GM21423 (cell line): ENCODE results near the gene MOSPD2.

Experiments
- ATAC-seq: cut with Tn5 transposase; IDR thresholded peaks from one replicate; pipeline ENCODE4 v1.9.1; 2021; ENCODE audit warnings: mild to moderate bottlenecking, moderate library complexity; ENCODE audit not compliant: unreplicated experiment

The MOSPD2 gene

DNA sequence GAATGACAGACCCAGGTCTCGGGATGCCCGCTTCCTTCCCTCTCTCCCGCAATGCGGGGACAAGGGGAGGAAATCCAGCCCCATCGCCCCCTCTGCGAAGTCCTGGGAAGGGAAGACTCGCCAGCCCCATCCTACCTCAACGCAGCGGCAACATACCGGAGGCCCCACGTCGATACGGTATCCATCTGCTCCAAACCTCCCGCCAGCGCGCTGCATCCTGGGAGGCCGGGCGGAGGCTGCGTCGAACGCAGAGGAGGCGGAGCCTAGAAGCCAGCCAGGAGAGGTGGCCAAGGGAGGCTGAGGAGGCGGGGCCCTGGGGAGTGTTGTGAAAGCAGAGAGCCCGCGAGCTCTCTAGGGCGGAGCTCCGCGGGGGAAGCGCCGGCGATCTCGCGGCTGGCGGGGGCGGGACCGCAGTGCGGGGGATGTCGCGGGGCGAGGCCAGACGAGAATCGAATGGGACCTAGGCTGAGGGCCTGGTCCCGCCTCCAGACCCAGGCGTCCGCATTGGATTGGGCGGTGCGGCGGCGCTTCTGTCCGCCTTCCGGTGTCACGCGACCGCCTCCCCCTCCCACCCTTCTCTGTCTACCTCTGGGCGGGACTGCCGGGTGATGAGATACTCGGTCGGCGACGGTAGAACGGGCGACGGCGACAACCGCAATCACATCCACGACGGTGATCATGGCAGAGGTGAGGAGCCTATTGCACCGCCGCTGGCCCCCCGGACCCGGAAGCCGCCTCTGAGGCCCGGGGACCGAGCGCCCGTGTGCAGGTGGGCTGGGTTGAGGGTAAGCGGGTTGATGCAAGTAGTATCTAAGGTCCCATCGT lies at the start of gene MOSPD2, which contains the start of gene FANCB:
TSS of gene MOSPD2 (plus strand) at position 571 of the 825 bp plus-strand sequence. CDS start at position 679, 108 bp downstream.
TSS of gene FANCB (minus strand) at position 219 of the 825 bp plus-strand sequence. CDS start 7,559 bp downstream, outside the sequence.
- ATAC-seq: peak; percentile 95

DNA sequence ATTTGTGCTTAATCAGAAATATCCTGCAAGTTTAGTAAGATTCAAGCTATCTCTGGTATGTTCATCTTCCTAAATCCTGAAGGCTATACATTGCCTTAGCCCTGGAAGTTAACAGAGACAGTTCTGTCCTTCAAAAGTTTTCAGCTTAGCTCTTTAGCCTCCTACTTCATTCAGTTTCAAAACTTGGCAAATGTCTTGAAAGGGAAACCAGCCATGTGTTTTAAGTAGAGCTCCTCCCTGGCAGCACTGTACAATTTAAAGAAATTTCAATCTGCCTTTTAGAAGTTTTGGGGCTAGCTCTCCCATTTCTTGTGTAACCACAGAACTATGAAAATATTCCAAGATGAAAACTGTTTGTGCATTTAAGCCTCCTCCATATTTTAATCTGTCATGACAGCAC lies 47.4 kb upstream of the MOSPD2 start:
- ATAC-seq: no peak

DNA sequence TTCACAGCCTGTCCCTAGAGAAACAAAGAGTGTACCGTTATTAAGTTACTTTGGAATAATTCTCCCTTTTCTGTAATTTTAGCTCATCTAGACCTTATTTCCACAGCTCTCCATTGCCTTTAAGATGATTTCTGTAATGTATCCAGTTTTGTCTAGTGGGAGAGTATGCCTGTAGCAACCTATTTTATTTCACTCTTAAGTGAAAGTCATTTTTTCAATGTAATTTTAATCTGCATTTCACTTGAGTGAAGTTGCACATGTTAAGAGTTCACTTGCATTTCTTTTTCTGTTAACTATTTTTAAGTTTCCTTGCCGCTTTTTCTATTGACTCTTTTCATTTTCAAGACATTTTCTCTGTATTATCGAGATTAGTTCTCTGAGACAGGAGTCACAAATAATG lies 46.9 kb upstream of the MOSPD2 start:
- no peak for ATAC-seq

DNA sequence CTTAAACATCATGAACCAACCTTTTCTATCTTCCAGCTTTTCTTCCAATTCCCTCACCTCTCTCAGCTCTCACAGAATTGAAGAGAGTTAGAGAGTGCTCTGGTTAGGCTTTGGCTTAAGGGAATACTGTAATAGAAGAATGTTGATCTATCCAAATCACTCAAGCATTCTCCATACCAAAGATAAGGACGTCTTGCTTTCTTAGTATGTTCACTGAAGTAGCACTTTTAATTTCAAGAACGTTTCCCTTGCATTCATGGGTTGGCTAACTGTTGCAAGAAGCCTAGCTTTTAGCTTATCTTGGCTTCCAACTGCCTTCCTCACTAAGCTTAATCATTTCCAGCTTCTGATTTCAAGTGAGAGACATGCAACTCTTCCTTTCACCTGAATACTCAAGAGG lies 43.6 kb upstream of the MOSPD2 start:
- ATAC-seq: no peak

DNA sequence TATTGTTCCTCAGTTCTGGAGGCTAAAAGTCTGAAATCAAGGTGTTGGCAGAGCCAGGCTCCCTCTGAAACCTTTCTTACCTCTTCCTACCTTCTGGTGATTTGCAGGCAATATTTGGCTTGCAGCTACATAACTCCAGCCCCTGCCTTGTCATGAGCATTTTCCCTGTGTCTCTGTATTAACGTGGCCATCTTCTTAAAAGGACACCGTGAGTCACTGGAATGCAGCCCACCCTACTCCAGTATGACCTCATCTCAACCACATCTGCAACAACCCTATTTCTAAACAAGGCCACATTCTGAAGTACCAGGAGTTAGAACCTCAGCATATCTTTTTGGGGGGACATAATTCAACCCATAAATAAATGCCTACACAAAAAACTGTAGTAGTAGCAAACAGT lies 41.1 kb upstream of the MOSPD2 start:
- no peak for ATAC-seq

DNA sequence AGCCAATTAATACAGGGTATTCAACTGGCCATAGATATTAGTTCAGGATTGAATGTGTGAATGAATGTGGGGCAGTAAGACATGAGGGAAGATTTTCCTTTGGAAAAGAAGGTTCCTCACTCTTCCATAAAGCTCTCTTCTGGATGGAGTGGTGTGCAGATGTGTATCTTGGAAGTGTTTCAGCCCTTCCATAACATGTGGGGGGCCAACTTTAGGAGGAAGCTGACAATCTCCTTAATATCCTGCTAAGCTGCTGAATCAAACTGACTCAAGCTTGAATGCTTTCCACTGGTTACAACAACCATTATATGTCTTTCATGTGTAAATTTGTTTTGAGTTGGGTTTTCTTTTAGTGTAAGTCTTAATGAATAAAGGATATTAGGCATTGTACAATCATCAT lies 40.6 kb upstream of the MOSPD2 start:
- ATAC-seq: no peak

DNA sequence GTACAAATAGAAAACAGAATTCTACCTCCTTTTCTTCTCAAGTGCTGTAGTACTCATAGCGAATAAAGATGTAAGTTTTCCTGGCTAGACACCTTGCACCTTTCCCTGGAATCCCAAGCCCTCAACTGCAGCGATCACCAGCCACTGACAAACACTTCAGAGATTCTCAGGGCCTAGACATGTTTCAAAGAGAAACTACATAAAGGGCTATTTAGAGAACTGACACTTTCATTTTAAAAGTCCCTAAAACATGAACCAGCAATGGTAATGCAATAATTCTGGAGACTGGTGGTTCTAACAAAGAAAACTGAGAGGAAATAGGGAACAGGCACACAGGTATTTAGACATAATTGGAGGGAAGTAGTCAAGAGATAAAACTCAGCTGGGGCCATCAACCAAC lies 36.1 kb upstream of the MOSPD2 start:
- no peak for ATAC-seq

DNA sequence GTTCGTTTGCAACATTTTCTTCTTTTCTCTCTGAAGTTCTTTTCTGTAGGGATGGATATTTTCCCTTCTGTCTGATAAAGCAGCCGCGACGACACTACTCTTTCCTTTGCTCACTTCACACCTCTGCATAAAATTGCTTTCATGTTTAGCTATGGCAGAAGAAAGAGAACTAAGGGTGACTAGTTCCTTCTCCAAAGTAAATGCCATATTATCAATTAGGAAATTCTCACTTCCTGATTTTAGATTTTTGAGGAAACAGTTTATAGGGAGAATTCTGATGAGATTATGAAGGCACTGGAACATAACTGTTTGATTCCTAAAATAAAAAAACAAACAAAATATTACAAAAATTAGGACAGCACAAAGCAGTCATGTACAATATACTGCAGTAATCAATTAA lies 29.6 kb upstream of the MOSPD2 start:
- no peak for ATAC-seq

DNA sequence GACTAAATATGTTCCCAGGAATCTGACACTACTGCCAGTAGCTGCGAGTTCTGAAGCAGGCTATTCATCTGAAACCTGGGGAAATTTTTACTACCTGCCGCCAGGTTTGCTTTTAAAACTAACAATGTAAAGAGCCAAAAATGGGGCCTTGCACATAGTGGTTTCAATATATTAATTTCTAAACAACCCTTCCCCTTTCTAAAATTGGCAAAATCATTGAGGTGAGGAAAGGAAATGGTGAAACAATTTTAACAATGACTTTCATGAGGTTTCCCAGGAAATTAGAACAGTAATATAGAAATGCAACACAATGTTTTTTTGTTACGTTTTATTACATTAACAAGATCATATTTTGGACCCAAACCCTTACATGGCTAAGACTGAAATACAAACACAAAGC lies 21.7 kb upstream of the MOSPD2 start:
- no peak for ATAC-seq

DNA sequence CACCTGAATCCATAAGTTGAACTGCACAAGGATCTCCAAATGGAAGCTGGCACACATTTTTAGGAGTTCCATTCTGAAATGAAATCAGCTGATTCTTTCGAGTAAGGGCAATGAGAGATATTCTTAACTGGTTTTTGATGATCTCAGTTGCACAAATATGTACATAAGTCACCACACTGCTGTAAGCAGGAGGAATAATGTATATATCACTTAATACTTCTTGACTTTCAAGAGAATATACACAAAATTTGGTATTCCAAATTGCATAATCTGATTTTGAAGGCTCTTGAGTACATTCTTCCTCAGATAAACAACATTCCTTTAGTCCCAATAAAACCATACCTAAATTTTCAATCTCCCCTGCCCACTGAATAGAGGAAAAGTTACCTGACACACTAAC lies 8.6 kb upstream of the MOSPD2 start:
- no peak for ATAC-seq

DNA sequence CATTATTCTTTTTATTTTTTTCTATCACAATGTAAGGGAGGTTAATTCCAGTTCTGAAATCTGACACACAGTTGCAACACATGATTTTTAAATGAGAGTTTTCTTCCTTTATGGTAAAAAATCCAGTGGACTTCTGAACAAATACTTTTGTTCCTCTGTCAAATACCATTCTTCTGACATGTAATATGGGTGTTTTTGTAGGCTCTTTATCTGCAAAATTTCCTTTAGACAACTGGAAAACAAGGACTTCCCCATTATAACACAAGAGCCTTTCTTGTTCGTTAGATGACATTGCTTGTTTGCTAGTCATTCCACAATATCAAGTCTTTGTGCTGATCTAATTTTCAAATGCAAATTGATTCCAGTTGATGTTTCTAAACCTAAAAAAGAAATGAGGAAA lies 8.0 kb upstream of the MOSPD2 start:
- ATAC-seq: no peak

DNA sequence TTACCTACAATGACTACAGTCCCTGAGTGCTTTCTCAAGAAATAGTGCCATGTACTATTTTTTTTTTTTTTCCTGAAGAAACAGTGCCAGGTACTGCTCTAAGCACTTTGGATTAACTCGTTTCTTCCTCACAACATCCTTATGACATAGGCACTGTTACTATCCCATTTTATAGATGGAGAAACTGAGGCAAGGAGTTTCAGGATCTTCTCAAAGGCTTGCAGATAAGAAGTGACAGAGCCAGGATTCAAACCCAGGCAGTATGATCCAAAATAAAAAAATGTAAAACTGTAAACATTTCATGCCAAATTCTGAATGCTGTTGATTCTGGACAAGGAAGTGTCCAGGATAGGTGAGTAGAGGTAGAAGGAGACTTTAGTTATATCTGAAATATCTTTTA lies 1.5 kb upstream of the MOSPD2 start:
- no peak for ATAC-seq

DNA sequence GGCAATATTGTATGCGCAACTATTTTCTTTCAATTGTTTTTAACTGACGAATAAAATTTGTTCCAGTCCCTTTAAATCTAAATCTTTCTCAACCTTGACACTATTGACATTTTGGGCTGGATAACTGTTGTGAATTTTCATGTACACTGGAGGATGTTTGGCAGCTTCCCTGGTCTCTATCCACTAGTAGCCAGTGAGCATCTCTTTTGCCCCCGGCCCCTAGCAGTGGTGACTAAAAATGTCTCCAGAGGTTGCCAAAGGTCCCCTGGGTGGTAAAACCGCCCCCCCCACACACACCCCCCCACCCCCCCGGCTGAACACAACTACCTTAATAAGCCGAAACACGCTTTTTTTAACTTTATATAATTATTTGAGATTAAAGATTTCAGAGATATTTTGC lies 866 bp upstream of the MOSPD2 start:
- no peak for ATAC-seq

DNA sequence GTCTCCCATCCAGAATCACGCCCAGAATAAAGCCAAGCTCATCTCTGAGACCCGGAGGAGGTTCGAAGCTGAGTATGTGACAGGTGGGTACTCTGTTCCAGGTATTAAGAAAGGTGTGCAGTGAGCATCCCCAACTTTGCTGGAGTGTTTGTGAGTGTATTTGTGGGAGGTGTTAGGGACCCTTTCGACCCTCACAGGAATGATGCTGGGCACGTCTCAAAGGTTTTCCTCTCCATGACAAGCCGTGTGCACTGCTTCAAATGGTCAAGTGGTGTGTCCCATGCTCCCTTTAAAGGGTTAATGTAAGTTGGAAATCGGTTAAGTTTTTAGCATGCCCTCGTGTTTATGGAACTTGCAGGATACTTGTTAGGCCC lies 442 bp downstream of the MOSPD2 start:
- ATAC-seq: no peak

DNA sequence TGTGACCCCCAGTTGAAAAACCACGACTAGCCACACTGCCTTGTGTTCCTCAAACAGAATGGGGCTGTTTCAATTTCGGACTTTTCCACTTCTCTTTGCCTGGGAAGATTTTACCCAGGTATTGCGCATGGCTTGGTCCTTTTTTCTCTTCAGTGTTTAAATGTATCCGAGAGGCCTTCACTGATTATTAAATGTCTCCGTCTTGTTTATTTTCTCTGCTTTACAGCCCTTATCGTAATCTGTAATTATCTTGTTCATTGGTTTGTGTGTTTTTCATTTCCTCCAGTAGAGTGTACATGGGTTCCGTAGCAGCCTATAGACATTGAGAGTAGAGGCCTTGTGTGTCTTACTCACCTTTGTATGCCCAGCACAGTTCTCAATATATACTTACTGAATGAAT lies 2.4 kb downstream of the MOSPD2 start:
- no peak for ATAC-seq

DNA sequence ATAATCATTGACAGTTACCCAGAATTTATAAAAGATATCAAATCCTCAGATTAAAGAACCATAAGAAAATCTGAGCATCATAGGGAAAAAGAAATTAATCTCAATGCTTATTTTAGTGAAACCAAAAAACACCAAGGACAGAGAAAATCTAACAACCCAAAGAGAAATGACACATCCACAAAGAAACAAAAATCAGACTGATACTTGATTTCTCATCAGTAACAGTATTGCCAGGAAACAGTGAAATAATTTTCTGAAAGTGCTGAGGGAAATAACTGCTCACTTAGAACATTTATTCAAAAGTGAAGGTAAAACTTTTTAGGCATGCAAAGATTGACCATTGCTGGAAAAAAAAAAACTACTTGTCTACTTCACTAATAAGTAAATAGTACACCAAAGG lies 10.6 kb downstream of the MOSPD2 start:
- ATAC-seq: no peak

DNA sequence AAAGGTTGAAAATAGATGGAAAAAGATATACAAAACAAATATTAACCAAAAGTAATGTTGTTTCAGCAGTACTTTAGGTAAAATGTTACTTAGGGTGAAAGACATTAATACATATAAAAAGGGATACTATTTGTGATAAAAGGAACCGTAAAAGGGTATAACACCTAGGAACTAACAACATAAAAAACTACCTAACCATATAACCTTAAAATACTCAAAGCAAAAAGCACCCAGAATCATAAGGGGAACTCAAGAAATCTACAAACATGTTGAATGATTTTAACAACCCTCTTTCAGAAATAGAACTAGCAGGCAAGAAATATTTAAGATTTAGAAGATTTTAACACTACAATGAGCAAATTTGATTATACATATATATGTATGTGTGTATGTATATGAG lies 11.5 kb downstream of the MOSPD2 start:
- ATAC-seq: no peak

DNA sequence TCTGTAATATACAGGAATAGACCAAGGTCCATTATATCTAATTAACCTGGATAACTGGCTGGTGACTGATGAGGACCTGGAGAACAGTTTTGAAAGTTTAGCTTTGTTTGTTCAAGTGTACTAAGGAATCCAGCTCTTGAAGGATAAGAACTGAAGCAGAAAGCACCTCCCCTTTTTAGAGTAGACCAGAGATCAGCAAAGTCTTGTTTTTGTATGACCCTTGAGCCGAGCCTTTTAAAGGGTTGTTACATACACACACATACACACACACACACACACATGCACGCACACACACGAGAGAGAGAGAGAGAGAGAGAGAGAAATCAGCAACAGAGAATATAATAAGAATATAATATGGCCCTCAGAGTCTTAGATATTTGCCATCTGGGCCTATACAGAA lies 13.0 kb downstream of the MOSPD2 start:
- ATAC-seq: no peak

DNA sequence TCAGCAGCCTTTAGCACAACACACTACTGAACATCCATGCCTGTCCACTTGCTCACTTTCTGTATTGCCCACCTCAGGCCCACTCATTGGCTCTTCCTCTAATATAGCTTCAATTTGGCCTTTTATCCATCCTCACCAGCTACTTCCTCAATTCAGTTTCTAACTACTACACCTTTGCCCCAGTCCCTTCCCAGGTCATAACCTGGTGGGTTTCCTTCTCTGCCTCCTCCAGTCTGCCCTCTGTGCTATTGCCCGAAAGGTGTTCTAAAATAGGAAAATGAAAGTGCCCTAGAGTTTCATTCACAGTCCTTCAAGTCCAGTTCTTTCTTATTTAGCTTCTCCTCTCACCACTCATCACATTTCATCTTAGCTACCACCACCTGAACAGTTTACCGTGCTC lies 23.1 kb downstream of the MOSPD2 start:
- ATAC-seq: peak; percentile 53

DNA sequence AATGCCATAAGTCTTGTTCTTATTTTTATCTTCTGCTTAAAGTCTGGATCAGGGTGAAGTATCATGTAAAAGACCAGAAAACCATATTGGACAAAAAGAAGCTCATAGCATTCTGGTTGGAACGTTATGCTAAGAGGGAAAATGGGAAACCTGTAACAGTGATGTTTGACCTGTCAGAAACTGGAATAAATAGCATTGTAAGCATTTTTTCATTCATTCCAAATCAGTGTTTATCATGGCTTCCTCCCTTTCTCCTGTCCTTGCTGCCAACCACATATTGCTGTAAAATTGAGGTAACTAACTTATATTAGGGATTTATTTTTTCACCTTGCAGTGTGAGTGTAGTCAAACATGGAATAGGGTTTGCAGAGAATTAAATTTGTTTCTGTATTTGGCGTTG lies 23.8 kb downstream of the MOSPD2 start:
- no peak for ATAC-seq

DNA sequence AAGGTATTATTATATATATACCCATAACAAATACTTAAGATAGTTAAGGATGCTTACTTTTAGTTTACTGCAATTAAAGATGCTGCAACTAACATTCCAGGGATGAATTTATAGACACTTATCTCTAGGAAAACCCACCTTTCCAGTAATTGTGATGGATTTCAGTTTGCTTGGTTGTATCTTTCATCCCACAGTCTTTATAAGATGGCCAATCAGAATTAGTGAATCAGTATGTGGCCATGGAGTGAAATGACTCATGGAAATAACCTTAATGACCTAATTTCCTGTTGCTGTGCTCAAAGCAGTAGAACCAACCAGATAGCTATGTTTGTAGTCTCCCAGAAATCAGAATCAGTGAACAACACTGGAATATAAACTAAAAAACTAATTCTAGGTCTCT lies 26.4 kb downstream of the MOSPD2 start:
- no peak for ATAC-seq

DNA sequence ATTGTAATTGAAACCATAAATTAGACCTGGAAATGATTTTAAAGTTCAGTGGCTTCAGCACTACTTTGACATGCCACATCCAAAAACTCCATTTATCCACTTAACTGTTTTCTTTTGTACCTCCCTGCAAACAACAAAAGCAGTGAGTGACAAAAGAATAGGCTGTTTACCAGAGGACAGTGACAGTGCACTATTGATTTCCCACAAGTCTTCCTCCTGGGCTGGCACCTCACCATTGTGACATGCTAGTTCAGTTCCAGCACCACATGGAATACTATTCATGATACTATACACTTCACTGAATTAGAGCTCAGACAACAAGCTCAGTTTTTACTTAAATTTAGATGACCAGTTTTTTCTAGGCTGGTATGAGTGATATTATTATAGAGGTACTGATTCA lies 29.3 kb downstream of the MOSPD2 start:
- no peak for ATAC-seq

DNA sequence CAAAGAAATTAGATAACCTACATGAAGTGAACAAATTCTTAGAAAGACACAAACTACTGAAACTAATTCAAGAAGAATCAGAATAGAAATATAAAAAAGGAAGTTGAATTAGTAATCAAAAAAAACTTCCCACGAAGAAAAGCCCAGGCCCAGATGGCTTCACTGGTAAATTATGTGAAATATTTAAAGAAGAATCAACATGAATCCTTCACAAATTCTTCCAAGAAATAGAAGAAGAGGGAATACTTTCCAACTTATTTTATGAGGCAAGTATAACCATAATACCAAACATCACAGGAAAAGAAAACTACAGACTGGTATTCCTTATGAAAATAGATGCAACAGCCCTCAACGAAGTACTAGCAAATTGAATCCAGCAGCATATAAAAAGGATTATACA lies 30.7 kb downstream of the MOSPD2 start:
- ATAC-seq: no peak
